HG03196 (cell line): ENCODE measurements around the gene PIEZO2.
"Not testable (repeated sequence)": the region's sequence is repeated elsewhere in the genome, so short reads cannot be mapped to it uniquely, and the experiment has no call there.

ENCODE experiments used
- ATAC-seq: cut with Tn5 transposase; IDR thresholded peaks from one replicate; pipeline ENCODE4 v1.9.1; 2021; ENCODE audit not compliant: unreplicated experiment

The PIEZO2 gene

DNA sequence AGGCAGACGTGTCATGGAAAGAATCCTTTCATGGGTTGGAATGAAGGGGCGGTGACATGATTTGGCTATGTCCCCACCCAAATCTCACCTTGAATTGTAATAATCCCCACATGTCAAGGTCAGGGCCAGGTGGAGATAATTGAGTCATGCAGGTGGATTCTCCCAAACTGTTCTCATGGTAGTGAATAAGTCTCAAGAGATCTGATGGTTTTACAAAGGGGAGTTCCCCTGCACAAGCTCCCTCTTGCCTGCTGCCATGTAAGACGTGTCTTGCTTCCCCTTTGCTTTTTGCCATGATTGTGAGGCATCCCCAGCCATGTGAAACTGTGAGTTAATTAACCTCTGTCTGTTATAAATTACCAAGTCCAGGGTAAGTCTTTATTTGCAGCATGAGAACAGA is 215.7 kb downstream of the PIEZO2 start:
- not testable (repeated sequence) for ATAC-seq

DNA sequence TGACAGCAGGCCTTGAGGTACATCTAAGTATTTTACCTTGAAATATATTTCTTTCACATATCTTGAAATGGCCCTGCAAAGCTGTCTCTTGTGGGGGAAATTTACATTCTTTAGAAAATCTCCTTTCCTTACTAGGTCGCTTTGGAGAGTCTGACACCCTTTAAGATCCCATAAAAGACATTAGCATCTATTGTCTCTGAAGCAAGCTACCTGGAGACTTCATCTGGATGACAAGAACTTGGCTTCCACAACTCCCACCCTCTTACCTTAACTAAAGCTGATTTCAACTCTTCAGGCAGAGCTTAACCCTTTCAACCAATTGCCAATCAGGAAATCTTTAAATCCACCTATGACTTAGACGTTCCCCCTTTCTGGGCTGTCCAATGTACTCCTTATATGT is 219.3 kb downstream of the PIEZO2 start:
- no peak for ATAC-seq

DNA sequence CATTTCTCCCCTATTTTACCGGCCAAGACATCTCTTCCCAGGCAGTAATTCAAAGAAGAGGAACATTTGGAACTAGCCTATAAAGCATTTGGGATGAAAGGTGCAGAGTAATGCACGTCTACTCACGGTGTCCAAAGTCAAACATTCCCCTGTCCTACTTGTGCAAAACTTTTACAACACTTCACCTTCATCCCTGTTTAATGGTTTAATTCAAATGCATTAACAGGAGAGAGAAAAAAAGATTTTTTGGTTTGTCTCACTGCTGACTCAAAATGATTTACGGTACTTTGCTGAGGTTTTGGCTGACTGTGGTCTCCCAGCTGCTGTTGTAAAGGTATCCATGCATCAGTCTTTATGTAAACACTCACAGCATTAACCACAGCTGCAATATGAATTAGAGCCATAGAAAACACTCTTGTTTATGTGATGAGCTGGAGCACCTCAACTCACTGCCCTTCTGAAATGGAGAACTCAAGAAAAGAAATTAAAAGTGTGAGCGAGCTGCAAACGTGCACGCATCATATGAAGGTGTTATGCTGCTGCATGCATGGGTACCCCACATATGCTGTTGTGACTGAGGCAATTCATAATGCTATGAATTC is 220.5 kb downstream of the PIEZO2 start:
- peak; percentile 57 for ATAC-seq

DNA sequence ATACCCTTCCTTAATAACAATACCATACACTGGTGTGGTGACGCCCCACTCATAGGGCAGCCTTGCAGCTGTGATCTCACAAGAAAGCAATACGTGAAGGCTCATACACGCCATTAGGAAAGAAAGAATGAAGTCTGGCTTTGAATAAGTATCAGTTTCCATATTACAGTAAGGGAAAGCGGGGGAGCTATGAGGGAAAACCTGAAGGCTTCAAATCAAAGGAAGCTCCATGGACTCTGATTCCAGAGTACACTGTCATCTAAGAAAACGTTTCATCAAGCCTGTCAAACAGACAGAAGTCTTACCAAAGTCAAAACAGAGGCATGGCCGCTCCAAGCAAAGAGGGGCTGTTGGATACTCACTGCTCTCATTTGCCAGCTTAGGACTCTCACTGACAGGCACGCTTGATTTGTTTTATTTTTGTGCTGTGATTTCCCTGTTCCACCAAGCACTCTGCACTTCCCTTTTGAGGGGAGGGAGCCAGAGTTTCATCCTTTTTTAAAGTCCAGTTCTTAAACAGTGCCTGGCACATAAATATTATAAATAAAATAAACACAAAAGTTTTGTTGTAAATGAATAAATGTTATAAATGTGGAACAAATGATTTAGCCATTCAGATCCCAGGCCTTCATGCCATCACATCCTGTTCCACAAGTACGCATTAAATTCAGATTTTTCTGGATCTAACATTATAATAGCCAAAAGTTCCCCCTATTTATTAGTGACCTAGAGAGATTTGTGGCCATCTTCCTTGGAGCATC is 221.2 kb downstream of the PIEZO2 start:
- ATAC-seq: no peak

DNA sequence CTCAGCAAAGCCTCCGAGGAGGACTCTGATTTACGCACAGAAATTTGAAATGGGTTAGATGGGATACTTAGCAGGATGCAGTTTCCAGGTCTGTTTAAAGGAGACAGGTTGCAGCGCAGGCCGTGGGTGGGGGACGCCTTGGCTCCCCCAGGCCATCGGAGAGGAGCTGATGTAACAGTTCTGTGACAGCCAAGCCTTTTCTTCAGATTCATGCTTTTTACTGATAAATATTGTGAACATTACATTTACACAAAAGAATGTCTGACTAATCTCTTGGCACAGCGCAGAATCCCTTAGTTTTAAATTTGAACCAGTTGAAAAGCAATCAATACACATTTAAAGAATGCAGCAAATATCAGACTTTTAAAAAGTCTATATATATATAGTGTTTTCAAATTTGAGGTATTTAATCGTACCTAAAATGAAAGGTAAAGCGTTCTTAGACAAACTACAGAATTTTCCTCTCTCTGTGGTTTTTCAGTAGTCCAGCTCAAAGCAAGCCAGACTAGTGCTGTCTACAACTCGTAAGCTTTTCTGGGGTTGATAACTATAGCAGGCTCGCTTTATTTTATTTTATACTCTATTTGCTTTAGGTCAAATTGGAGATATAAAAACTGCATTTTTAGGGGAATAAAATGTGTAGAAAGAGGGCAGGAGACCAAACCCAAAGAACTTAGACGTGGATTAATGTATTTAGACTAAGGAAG is 221.9 kb downstream of the PIEZO2 start:
- no peak for ATAC-seq

DNA sequence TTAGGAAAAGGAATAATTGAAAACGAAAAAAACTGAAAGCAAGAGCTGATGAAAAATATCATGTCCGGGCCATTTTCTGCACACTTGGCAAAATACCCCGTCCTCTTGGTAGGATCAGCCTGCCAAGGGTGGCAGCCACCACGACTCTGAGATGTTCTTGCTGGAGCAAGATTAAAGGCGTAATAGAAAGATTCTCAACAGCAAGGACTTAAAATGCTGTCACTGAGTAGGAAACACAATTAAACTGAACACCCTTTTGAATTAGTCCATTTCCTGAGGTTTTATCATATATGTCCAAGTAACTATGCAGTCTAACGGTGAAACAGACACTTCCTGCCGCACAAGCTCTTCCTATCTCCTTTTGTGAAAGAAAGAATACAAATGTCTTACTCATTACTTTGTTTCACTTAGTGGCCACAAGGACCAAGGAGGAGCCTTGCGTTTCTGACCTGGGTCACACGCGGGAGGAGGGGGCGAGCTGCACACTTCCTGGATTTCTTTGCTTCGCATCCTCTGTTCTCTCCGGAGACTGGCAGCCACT is 222.7 kb downstream of the PIEZO2 start:
- no peak for ATAC-seq

DNA sequence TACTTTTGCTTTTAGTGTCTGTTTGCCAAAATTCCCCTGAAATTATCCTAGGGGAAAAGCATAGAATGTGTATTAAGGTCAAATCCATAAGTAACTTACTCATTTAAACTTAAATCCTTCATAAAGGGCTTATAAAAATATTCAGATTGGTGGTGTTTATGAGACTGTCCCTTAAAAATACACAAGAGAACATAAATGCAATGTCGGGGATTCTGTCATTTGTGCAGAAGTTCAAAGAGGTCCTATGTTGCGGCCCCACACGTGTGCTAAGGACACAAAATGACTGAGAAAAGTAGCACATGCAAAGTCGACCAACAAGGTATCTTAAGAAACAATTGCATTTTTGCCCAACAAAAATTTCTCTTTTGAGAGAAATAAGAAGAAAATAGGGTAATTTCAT is 225.1 kb downstream of the PIEZO2 start:
- ATAC-seq: no peak

DNA sequence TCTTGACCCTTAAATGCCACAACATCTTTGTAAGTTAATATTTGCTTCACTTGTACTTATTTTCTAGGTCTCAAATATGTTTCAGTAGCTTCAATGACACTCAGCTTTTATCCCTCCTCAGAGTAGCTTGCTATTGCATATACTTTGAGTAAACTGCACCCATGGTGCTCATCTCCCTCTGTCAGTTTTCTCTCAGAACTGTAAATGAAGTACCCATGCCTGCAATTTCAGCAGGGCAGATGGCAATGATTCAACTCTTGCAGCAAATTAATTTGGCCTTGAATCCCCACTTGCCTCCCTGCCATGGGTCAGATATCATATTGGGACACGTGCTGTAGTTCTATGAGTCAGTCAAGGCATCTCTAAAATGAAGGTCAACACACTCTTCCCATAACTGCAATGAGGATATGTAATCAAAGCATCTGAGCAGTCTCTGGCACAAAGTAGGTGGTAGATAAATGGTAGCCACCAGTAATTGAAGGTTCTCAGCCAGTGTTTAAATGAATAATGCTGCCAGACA is 225.8 kb downstream of the PIEZO2 start:
- no peak for ATAC-seq

DNA sequence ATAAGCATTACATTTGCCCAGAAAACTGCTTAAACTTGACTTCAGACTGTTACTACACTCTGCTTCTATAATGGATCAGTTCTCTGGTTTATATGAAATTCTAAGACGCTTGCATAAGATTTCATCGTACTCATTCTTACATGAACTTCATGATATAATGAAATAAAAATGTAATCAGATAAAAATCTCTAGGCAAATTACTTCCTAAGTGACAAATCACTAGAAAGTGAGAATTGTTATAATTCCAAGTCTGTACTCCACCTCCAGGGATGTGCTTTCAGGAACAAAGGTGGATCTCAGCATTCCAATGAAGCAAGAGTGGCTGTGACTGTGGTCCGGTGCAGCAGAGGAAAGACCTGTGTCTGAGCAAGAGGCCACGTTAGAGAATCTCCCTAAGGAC is 226.2 kb downstream of the PIEZO2 start:
- ATAC-seq: no peak

DNA sequence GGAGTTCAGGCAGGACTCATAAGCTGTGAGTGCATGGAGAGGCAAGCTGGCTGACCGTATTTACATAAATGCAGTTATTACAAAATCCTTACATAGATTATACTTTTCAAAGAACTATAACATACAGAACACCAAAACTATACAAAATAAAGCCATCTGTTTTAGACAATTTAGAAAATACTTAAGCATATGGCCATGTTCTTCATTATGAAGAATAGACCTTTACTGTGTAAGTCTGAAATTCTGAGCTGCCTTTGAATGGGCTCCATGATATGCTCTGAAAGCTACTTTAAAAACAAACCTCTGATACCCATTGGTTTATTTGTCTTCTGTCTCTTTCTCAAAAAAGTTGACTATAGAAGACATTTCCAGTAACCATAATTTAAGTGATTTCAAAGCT is 226.7 kb downstream of the PIEZO2 start:
- not testable (repeated sequence) for ATAC-seq

DNA sequence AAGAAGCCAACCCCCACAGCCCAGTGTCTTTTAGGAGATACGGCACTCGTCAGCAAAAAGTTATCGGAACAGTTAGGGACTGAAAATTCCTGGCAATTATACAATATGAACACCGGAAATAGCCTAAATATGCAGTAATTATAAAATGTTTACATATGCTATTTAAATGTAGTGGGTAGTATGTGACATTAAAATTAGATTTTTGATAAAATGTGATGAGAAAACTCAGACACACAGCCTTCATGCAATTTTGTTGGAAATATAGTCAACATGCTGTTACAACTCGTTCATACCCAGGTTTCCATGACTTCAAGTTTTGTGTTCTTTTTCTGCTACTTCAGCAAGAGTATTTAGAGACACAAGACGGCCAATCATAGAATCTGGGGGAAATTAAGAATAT is 229.1 kb downstream of the PIEZO2 start:
- ATAC-seq: not testable (repeated sequence)

DNA sequence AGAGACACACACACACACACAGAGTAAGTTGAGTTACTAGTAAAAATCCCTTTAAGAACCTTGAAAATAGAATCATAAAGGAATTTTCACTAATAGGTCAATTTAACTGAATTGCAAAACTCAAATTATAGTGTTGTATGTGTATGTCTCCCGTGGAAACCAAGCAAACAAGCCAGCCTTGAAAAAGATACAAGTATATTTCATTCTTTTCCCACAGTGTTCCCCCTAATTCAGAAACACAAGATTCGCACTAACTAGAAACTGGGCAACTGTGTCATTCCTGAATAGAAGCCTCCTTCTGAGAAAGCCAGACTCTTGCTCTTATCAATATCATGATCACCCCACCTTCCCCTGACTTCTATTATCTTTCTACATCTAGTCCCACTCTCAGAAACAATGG is 229.5 kb downstream of the PIEZO2 start:
- ATAC-seq: no peak

DNA sequence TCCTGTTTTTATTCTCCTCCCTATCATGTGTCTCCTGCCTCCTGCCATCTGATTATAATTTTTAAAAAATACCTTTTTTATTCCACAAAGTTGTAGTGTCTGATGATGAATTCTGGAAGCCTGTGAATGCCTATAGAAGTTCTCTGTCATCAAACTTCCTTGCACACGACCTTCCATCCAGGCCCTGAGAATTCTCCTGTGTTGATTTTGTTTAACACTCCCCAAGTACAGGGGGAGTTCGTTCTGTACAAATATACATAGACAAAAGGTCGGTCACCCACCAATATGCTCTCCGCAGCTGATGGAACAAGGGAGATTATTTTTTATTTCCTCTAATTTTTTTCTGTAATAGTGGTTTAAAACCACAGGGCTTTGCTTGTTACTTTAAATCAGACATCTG is 232.5 kb downstream of the PIEZO2 start:
- ATAC-seq: no peak

DNA sequence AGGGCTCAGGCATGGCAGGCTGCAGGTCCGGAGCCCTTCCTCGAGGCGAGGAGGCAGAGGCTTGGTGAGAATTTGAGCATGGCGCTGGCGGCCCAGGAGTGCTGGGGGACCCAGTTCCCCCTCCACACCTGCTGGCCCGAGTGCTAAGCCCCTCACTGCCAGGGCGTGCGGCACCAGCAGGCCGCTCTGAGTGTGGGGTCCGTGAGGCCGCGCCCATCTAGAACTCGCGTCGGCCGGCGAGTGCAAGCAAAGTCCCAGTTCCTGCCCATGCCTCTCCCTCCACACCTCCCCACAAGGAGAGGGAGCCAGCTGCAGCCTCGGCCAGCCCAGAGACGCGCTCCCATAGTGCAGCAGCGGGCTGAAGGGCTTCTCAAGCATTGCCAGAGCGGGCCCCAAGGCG is 233.0 kb downstream of the PIEZO2 start:
- ATAC-seq: no peak

DNA sequence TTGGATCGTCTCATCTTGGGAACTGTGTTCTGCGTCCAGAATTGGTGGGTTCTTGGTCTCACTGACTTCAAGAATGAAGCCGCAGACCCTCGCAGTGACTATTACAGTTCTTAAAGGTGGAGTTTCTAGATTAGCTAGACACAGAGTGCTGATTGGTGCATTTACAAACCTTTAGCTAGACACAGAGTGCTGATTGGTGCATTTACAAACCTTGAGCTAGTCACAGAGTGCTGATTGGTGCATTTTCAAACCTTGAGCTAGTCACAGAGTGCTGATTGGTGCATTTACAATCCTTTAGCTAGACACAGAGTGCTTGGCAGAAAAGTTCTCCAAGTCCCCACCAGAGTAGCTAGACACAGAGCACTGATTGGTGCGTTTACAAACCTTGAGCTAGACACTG is 233.6 kb downstream of the PIEZO2 start:
- not testable (repeated sequence) for ATAC-seq

DNA sequence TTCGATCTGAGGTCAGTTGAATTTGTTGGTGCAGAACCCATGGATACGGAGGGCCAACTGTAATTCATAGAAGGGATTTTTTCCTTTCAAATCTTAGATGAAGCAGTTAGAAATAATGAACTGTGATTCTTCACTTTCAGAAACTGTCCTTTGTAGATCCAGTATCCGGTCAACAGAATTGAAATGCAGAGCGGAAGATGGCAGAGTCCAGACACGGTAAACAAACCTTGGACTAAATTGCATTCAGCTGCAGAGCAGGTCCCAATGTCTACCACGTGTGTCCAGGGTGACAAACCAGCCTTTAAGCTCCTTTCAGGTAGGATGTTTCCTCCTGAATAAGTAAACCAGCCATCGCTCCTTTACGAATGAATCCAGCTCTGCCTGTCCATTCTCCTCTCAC is 234.8 kb downstream of the PIEZO2 start:
- ATAC-seq: not testable (repeated sequence)

DNA sequence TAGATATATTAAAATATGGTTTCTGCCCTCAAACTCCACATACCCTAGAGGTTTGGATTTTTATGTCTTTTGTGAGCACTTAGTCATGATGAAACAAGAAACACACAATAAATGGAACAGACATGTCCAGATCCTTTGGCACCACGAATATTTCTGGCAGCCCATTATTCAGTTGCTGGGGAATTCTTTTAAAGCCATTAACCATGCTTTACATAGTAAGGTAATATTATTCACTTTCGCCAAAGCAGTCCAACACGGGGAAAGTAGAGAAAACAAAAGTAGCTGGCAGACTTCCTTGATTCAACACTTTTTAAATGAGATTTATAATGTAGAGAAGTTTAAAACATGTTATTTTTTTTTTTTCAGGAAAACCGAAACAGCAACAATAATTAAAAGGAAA is 235.4 kb downstream of the PIEZO2 start:
- ATAC-seq: no peak

DNA sequence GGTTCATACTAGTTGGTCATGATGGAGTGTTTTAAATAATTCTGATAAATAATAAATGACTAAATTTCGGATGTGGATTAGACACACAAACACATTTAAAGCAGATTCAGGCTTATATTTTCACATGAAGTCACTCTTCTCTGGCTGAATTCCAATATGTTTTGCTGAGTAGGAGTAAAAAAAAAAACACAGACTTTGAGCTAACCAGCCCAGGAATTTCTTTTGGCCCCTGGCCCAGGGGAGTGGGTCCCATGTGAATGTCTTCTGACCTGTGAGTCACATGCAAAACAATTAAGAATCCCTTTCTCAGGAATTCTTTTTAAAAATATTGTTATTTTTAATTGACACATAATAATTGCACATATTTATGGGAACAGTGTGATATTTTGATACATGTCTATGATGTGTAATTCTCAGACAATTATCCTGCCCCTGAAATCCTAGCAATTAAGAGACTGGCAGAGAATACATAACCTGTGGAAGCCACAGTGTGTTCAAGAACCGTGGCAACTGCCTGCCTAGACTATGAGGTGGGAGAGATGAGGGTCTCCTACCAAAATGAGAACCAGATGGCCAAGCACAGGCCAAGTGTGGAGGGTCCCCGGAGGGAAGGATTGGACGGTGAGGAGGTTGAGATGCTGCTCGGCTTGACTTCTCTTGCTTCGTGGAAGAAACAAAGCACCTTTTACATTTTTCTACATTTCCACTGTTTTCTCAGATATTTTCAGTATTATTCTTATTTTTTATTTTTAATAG is 236.4 kb downstream of the PIEZO2 start:
- ATAC-seq: no peak

DNA sequence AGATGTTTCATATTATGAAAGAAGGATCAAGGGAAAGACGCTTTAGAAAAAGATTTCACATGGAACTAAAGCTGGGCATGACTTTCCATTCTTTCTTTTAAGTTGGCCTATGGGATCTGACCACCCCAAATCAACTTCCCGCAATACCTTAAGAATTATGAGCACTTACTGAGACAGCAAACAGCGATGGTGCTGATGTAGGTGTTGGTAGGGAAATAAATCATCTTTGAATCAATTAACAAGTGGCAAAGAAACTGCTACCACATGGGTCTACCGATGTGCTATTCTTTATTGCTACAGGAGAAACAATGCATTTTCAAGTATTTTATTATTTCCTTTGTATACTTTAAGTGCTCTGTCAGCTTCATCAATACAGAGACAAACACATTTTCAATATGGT is 239.6 kb downstream of the PIEZO2 start:
- no peak for ATAC-seq

DNA sequence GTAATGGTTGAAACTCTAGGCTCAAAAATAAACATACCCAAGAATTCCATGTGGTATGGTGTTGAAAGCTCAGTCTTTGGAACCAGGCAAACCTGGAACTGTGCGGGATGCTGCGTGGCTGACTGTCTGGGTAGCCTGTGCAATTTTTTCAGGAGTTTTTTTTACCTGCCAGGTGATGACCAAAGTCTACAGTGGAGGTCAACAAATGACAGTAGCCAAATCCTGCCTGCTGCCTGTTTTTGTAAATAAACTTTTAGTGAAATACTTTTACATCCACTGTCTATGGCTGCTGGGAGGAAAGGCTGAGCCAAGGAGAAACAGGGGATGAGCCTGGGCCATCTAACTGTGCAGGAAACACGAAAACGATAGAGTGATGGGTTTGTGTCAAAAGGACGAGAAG is 240.6 kb downstream of the PIEZO2 start:
- ATAC-seq: no peak

DNA sequence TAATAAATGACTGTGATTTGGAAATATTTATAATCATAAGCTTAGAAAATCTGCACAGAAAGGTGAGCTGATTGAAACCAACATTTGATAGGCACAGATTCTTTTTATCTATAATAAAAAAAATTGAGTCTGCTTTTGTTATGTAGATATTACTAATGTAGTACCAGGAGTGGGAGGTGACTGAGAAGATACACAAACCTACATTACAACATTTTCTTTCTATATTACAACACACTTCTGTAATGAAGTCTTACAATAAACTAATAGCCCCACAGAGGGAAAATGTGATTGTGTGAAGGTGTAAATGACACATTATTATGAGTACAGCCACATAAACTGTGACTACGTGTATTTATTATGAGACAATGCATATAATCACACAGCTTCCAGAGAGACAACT is 241.6 kb downstream of the PIEZO2 start:
- no peak for ATAC-seq
